Sigmoid colon (tissue), 7 donors: Measurements from ENCODE around the gene EPS8L2. TPM values are rescaled to one million over a fixed set of nuclear protein-coding genes. Genes with fewer than 3 reads are reported as not detected.
A peak's percentile ranks its signal among the peaks of the same experiment; 100 is the strongest.

Experiments
- DNase-seq: peaks from one replicate; pipeline ENCODE4 v3.0.0-alpha.2; 2019
- H3K27ac ChIP-seq, 4 donors: fragments of 200-600 bp; sonication (generic); one replicate each; pipeline ENCODE4 v1.5.1; 2016 to 2019; ENCODE audit warnings: mild to moderate bottlenecking in 1 of 4
- H3K27me3 ChIP-seq, 3 donors: fragments of 200-600 bp; sonication (generic); one replicate each; pipeline ENCODE4 v1.5.1; 2019; ENCODE audit warnings: mild to moderate bottlenecking in 1 of 3
- H3K36me3 ChIP-seq, 4 donors: fragments of 200-600 bp; sonication (generic); one replicate each; pipeline ENCODE4 v1.5.1; 2016 to 2019
- H3K4me1 ChIP-seq, 4 donors: fragments of 200-600 bp; sonication (generic); one replicate each; pipeline ENCODE4 v1.5.1; 2017 to 2019
- H3K4me3 ChIP-seq, 4 donors: fragments of 200-600 bp; sonication (generic); one replicate each; pipeline ENCODE4 v1.5.1; 2017 to 2019; ENCODE audit warnings: mild to moderate bottlenecking in 2 of 4, moderate library complexity in 1 of 4
- H3K9me3 ChIP-seq, 4 donors: fragments of 200-600 bp in 3 of 4; sonication (generic) in 3 of 4; one replicate each; pipeline versions ENCODE4 v1.5.1 to v1.6.1; 2013 to 2019
- EP300 ChIP-seq, 4 donors: sonication (generic); formaldehyde crosslinking; IDR thresholded peaks; one replicate each; pipeline ENCODE4 v1.6.1; 2017; ENCODE audit warnings: antibody characterized with exemption in 4 of 4
- POLR2A ChIP-seq, 2 donors: fragments of 450-650 bp; IDR thresholded peaks; one replicate each; pipeline ENCODE4 v1.6.1; 2016; ENCODE audit warnings: antibody characterized with exemption in 2 of 2, mild to moderate bottlenecking in 2 of 2, moderate library complexity in 2 of 2
- POLR2AphosphoS5 ChIP-seq, 4 donors: sonication (generic); formaldehyde crosslinking; IDR thresholded peaks; one replicate each; pipeline ENCODE4 v1.6.1; 2017; ENCODE audit warnings: antibody characterized with exemption in 4 of 4
- WGBS, 2 donors: extraction: QIAGEN DNeasy Blood & Tissue Kit; methylation state at CpG; one replicate each; pipeline ENCODE4 v1.1.7; 2013; 5-methylcytosine and 5-hydroxymethylcytosine counted together
- intact Hi-C: fragments of 100-400 bp; cut with DNase I; formaldehyde crosslinking; loops from one replicate; pipeline ENCODE4 v1.15.1; 2023
- polyA plus RNA-seq, 3 donors: library from polyadenylated mRNA; stranded (reverse); fragments of 200-250 nt; gene quantifications; one replicate each; pipeline ENCODE4 v1.2.3, GENCODE V29; 2013
- total RNA-seq, 4 donors: library from RNA; depleted of rRNA; stranded (reverse); fragments of >200 nt; gene quantifications; one replicate each; pipeline ENCODE4 v1.1.0, GENCODE V29; 2016
- TF ChIP-seq, protein P1 (sequence below), 4 experiments: fragments of 450-650 bp in 3 of 4; fragments of 200-600 bp in 1 of 4; IDR thresholded peaks; one replicate each; pipeline ENCODE4 v1.5.1; 2016 to 2019; ENCODE audit warnings: antibody characterized with exemption in 4 of 4, mild to moderate bottlenecking in 3 of 4, moderate library complexity in 2 of 4
- donor health status: healthy with polysubstance abuse.
- donor health status: Bipolar disorder and iron deficiency.
- donor health status: healthy.

EPS8L2 gene
- total and polyA plus RNA-seq, 7 donors, result 5.4 to 168 (median 15.6) TPM

DNA sequence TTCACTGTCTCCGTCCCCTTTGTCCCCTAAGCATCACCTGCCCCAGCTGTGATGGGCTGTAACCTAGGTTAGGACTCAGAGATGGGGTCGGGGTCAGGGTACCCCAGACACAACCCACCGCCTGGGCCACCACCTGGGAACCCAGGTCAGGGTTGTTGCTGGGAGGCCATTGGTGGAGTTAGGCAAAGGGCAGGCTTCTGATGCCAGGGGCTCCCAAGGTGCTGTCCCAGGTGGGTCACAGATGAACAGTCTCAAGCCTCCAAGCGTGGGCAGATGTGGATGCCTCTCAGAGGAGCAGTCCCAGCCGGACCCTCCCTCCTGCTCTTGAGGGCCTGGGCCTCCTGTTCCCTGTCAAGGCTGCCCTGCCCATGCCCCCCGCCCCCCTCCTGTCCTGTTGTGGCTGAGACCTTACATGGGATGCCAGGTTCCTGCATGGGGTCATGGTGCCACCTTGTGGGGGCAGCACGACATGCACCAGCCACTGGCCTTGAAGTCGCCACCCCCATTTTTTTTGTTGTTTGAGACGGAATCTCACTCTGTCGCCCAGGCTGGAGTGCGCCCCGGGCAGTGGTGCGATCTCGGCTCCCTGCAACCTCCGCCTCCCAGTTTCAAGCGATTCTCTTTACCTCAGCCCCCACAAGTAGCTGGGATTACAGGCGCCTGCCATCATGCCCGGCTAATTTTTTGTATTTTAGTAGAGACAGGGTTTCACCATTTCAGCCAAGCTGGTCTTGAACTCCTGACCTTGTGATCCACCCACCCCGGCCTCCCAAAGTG is 59.2 kb downstream of the EPS8L2 start:
- Histone ChIP-seq H3K4me1 (no peaks in the 10 kb centered on the region), H3K4me3 (no peak overlapping the region), H3K27ac (no peak overlapping the region), H3K9me3 (no peaks in the 10 kb centered on the region), H3K36me3 (peaks cover 16 to 80% (median 31%) of the 10 kb centered on the region in 4 donors), H3K27me3 (no peaks in the 10 kb centered on the region)
- 69 to 76% methylated on average over 19 of the region's 19 CpGs for WGBS, 2 donors
- intact Hi-C loops, result no loop called here
- no peak for TF ChIP-seq POLR2AphosphoS5 (IDR thresholded peaks at IDR 0.05)
- TF ChIP-seq POLR2A (IDR thresholded peaks at IDR 0.05), result no peak
- TF ChIP-seq, protein P1, sequence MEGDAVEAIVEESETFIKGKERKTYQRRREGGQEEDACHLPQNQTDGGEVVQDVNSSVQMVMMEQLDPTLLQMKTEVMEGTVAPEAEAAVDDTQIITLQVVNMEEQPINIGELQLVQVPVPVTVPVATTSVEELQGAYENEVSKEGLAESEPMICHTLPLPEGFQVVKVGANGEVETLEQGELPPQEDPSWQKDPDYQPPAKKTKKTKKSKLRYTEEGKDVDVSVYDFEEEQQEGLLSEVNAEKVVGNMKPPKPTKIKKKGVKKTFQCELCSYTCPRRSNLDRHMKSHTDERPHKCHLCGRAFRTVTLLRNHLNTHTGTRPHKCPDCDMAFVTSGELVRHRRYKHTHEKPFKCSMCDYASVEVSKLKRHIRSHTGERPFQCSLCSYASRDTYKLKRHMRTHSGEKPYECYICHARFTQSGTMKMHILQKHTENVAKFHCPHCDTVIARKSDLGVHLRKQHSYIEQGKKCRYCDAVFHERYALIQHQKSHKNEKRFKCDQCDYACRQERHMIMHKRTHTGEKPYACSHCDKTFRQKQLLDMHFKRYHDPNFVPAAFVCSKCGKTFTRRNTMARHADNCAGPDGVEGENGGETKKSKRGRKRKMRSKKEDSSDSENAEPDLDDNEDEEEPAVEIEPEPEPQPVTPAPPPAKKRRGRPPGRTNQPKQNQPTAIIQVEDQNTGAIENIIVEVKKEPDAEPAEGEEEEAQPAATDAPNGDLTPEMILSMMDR (IDR thresholded peaks at IDR 0.05), result peak in 3 of 4 experiments; percentile 22 to 49 (median 48)
- peak; percentile 75 for DNase-seq

DNA sequence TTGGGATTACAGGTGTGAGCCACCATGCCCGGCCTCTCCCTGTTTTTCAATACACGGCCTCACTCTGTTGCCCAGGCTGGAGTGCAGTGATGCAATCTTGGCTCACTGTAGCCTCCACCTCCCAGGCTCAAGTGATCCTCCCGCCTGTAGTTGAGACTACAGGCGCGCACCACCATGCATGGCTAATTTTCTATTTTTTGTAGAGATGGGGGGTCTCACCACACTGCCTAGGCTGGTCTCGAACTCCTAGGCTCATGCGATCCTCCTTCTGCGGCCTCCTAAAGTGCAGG is 59.7 kb downstream of the EPS8L2 start:
- H3K36me3 ChIP-seq, result peaks cover 13 to 80% (median 29%) of the 10 kb centered on the region in 4 donors
- no peak overlapping the region for H3K27ac ChIP-seq
- no peaks in the 10 kb centered on the region for H3K27me3 ChIP-seq
- intact Hi-C loops, result no loop called here
- H3K4me1 ChIP-seq, result no peaks in the 10 kb centered on the region
- no peaks in the 10 kb centered on the region for H3K9me3 ChIP-seq
- 95 to 96% methylated on average over 8 of the region's 8 CpGs for WGBS, 2 donors
- H3K4me3 ChIP-seq, result no peak overlapping the region
- no peak for DNase-seq
- TF ChIP-seq, protein P1 (IDR thresholded peaks at IDR 0.05), result no peak
- no peak for TF ChIP-seq POLR2AphosphoS5 (IDR thresholded peaks at IDR 0.05)
- TF ChIP-seq EP300 (IDR thresholded peaks at IDR 0.05), result no peak
- no peak for TF ChIP-seq POLR2A (IDR thresholded peaks at IDR 0.05)

DNA sequence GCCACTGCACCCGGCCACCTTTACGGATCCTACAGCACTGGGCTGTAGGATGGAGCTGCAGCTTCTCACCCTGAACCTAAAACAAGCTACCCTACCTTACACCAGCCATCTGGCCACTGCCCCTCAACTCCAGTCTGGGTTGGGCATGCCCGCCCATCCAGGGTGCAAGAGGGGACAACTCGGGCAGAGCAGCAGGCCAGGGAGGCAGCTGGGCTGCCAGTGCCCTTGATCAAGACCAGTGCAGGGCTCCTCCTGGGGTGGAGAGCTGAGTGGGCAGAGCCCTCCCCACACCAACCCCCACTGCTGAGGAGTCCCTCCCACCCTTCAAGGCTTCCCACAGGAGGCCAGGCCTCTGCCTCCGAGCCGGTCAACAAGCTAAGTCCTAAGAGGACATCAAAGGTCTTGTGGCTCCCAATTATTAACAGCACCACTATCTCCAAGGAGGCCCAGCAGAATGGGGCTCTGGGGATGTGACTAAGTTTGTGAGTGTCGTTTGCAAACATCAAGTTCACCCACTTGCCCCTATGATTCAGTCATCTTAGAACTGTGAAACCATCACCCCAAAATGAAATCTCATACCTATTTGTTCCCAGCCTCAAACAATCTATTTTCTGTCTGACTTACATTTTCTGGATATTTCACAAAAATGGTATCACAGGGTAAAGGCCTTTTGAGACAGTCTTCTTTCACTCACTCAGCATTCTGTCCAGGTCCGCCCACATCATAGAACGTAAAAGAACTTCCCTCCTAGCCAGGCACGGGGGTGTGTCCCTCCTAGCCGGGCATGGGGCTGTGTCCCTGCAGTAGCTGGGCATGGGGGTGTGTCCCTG is 60.3 kb downstream of the EPS8L2 start:
- 68 to 81% methylated on average over 11 of the region's 11 CpGs for WGBS, 2 donors
- TF ChIP-seq, protein P1 (IDR thresholded peaks at IDR 0.05), result no peak
- TF ChIP-seq EP300 (IDR thresholded peaks at IDR 0.05), result no peak
- no peak for TF ChIP-seq POLR2A (IDR thresholded peaks at IDR 0.05)
- no peak for TF ChIP-seq POLR2AphosphoS5 (IDR thresholded peaks at IDR 0.05)
- Histone ChIP-seq H3K27me3 (no peaks in the 10 kb centered on the region), H3K4me3 (no peak overlapping the region), H3K9me3 (no peaks in the 10 kb centered on the region), H3K4me1 (no peaks in the 10 kb centered on the region), H3K27ac (no peak overlapping the region), H3K36me3 (peaks cover 13 to 80% (median 32%) of the 10 kb centered on the region in 4 donors)
- intact Hi-C loops, result no loop called here
- no peak for DNase-seq

DNA sequence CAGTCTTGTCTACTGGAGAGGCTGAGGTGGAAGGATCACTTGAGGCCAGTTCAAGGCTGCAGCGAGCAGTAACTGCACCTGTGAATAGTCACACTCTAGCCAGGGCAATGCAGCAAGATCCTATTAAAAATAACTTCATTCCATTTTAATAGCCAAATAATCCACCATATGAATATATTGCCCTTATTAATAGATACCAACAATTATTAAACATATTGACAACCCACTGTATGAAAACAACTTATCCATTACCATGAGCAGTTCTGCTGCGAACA is 60.8 kb downstream of the EPS8L2 start:
- TF ChIP-seq, protein P1 (IDR thresholded peaks at IDR 0.05), result no peak
- TF ChIP-seq EP300 (IDR thresholded peaks at IDR 0.05) (no peak), POLR2AphosphoS5 (IDR thresholded peaks at IDR 0.05) (no peak), POLR2A (IDR thresholded peaks at IDR 0.05) (no peak)
- H3K4me3 ChIP-seq, result no peak overlapping the region
- no peaks in the 10 kb centered on the region for H3K9me3 ChIP-seq
- no peaks in the 10 kb centered on the region for H3K27me3 ChIP-seq
- intact Hi-C loops, result no loop called here
- WGBS, 2 donors, result 95 to 99% methylated on average over 2 of the region's 2 CpGs
- DNase-seq, result no peak
- no peaks in the 10 kb centered on the region for H3K4me1 ChIP-seq
- no peak overlapping the region for H3K27ac ChIP-seq
- H3K36me3 ChIP-seq, result peaks cover 13 to 80% (median 31%) of the 10 kb centered on the region in 4 donors
